SK-N-SH (cell line): ENCODE measurements around the gene NLK. TPM values are rescaled to one million over a fixed set of nuclear protein-coding genes. Genes with fewer than 3 reads are reported as not detected.

Source experiments
- CTCF ChIA-PET: fragments of 300-600, 350-600 bp; formaldehyde crosslinking; extraction: SDS; loops from one replicate; lab custom pipeline; 2021; lab: Yijun Ruan, JAX
- POLR2A ChIA-PET: fragments of 350-600 bp; sonication (Branson Sonifier 250); formaldehyde crosslinking; extraction: SDS; loops from one replicate; lab custom pipeline; 2020; ENCODE audit warnings: antibody characterized with exemption, inconsistent platforms; lab: Yijun Ruan, JAX
- DNase-seq: peaks from one replicate; pipeline ENCODE4 v3.0.0; 2012
- H2AFZ ChIP-seq: fragments of 200-600 bp; sonication (generic); 2 replicates; pipeline ENCODE4 v1.8.1; 2016; ENCODE audit warnings: antibody characterized with exemption, mild to moderate bottlenecking, low read depth
- H3F3A ChIP-seq: fragments of 200-600 bp; sonication (generic); replicated peaks from 2 replicates; pipeline ENCODE3; 2016; ENCODE audit warnings: antibody characterized with exemption, mild to moderate bottlenecking; ENCODE audit not compliant: insufficient read depth
- H3K27ac ChIP-seq, 2 experiments: fragments of 200-500 bp in 1 of 2; fragments of 200-600 bp in 1 of 2; sonication (Bioruptor generic) in 1 of 2; sonication (generic), shearing (Covaris generic) in 1 of 2; 2 replicates each; pipeline versions ENCODE4 v1.5.1 to v1.6.1; 2014 to 2016; ENCODE audit warnings: low read depth in 2 of 2, inconsistent platforms in 1 of 2, low read length in 1 of 2, mild to moderate bottlenecking in 1 of 2, mixed read lengths in 1 of 2
- H3K27me3 ChIP-seq: fragments of 200-600 bp; sonication (generic), shearing (Covaris generic); 2 replicates; pipeline ENCODE4 v1.6.1; 2016; ENCODE audit warnings: mixed run types; ENCODE audit not compliant: insufficient read depth
- H3K36me3 ChIP-seq, 2 experiments: fragments of 200-500 bp in 1 of 2; fragments of 200-600 bp in 1 of 2; sonication (Bioruptor generic) in 1 of 2; sonication (generic) in 1 of 2; replicated peaks in 1 of 2; 2 replicates each; pipeline versions ENCODE3 to v1.5.1; 2014 to 2016; ENCODE audit warnings: low read length in 1 of 2, mild to moderate bottlenecking in 1 of 2; ENCODE audit not compliant: insufficient read depth in 2 of 2, control insufficient read depth in 1 of 2
- H3K4me1 ChIP-seq, 2 experiments: fragments of 200-500 bp in 1 of 2; fragments of 200-600 bp in 1 of 2; sonication (Bioruptor generic) in 1 of 2; sonication (generic), shearing (Covaris generic) in 1 of 2; 2 replicates each; pipeline versions ENCODE4 v1.5.1 to v1.6.1; 2014 to 2016; ENCODE audit warnings: low read depth in 1 of 2, low read length in 1 of 2, mixed run types in 1 of 2; ENCODE audit not compliant: insufficient read depth in 2 of 2, control insufficient read depth in 1 of 2
- H3K4me2 ChIP-seq: fragments of 200-600 bp; sonication (generic), shearing (Covaris generic); 2 replicates; pipeline ENCODE4 v1.6.1; 2017; ENCODE audit warnings: mixed run types
- H3K4me3 ChIP-seq, 2 experiments: fragments of 200-500 bp in 1 of 2; fragments of 200-600 bp in 1 of 2; sonication (Bioruptor generic) in 1 of 2; sonication (generic), shearing (Covaris generic) in 1 of 2; 2 replicates each; pipeline versions ENCODE4 v1.5.1 to v1.8.1; 2014 to 2016; ENCODE audit warnings: low read depth in 2 of 2, inconsistent platforms in 1 of 2, low read length in 1 of 2, mild to moderate bottlenecking in 1 of 2, mixed read lengths in 1 of 2, moderate library complexity in 1 of 2
- H3K79me2 ChIP-seq: fragments of 200-600 bp; sonication (generic); 2 replicates; pipeline ENCODE4 v1.8.1; 2017; ENCODE audit warnings: mild to moderate bottlenecking; ENCODE audit not compliant: insufficient read depth
- H3K9ac ChIP-seq: fragments of 200-600 bp; sonication (generic); 2 replicates; pipeline ENCODE4 v1.6.1; 2017; ENCODE audit warnings: mixed run types
- H3K9me2 ChIP-seq: fragments of 200-600 bp; sonication (generic); 2 replicates; pipeline ENCODE4 v1.6.1; 2017; ENCODE audit warnings: mixed run types
- H3K9me3 ChIP-seq: fragments of 200-600 bp; sonication (generic); 2 replicates; pipeline ENCODE4 v1.6.1; 2017; ENCODE audit warnings: mixed run types, mild to moderate bottlenecking, moderate library complexity
- H4K20me1 ChIP-seq: fragments of 200-600 bp; sonication (generic); 2 replicates; pipeline ENCODE4 v1.6.1; 2017; ENCODE audit warnings: mild to moderate bottlenecking, mixed run types; ENCODE audit not compliant: insufficient read depth
- CTCF ChIP-seq: fragments of 200-600 bp; sonication (generic); IDR thresholded peaks from 2 replicates; pipeline ENCODE4 v1.6.1; 2017; ENCODE audit warnings: antibody characterized with exemption, mild to moderate bottlenecking, moderate library complexity
- EP300 ChIP-seq, 2 experiments: IDR thresholded peaks; 2 replicates each; pipeline versions ENCODE4 v1.4.0 to v1.6.1; 2012; ENCODE audit warnings: borderline replicate concordance in 1 of 2, low read depth in 1 of 2, low read length in 1 of 2
- FOSL2 ChIP-seq: IDR thresholded peaks from 2 replicates; pipeline ENCODE4 v1.4.0; 2012; ENCODE audit warnings: low read depth, mild to moderate bottlenecking, moderate library complexity, borderline replicate concordance
- GABPA ChIP-seq: IDR thresholded peaks from 2 replicates; pipeline ENCODE4 v1.4.0; 2012; ENCODE audit warnings: low read depth, mild to moderate bottlenecking
- JUND ChIP-seq: IDR thresholded peaks from 2 replicates; pipeline ENCODE4 v1.4.0; 2012
- MEF2A ChIP-seq: IDR thresholded peaks from 2 replicates; pipeline ENCODE4 v1.4.0; 2012; ENCODE audit warnings: low read depth, borderline replicate concordance
- RAD21 ChIP-seq: IDR thresholded peaks from 2 replicates; pipeline ENCODE4 v1.6.1; 2012; ENCODE audit warnings: mild to moderate bottlenecking, low read length
- RCOR1 ChIP-seq: fragments of 150-350 bp; IDR thresholded peaks from 2 replicates; pipeline ENCODE4 v1.6.1; 2017; ENCODE audit warnings: antibody characterized with exemption, low read length
- SIN3A ChIP-seq: IDR thresholded peaks from 2 replicates; pipeline ENCODE4 v1.6.1; 2012; ENCODE audit warnings: low read depth, mild to moderate bottlenecking, low read length, moderate library complexity, borderline replicate concordance
- USF1 ChIP-seq: IDR thresholded peaks from 2 replicates; pipeline ENCODE4 v1.4.0; 2012; ENCODE audit warnings: low read depth, borderline replicate concordance
- USF2 ChIP-seq: fragments of 150-350 bp; IDR thresholded peaks from 2 replicates; pipeline ENCODE4 v1.6.1; 2017; ENCODE audit warnings: antibody characterized with exemption, low read length, low read depth, borderline replicate concordance
- YY1 ChIP-seq: IDR thresholded peaks from 2 replicates; pipeline ENCODE4 v1.4.0; 2012; ENCODE audit warnings: low read depth, mild to moderate bottlenecking
- ZBTB33 ChIP-seq: IDR thresholded peaks from 2 replicates; pipeline ENCODE4 v1.4.0; 2012; ENCODE audit warnings: low read depth, borderline replicate concordance
- WGBS: methylation state at CpG from one replicate; pipeline ENCODE4 v1.1.6; 2017; ENCODE audit warnings: low lambda C conversion rate; 5-methylcytosine and 5-hydroxymethylcytosine counted together
- polyA plus RNA-seq, 3 experiments: library from polyadenylated mRNA; depleted of rRNA; stranded (reverse); fragments of >200 nt; gene quantifications; 2 replicates each; pipeline ENCODE4 v1.2.3, GENCODE V29; 2012

NLK gene
- polyA plus RNA-seq, 1 of the 3 experiments (the other 2 are of a cell fraction): 12.3 TPM

GRCh38 chr17:28173031-28173561 lies 130.6 kb downstream of the NLK start:
- Histone ChIP-seq H3K27me3 (no peaks in the 10 kb centered on the region), H3K4me1 (peaks cover 0 to 6% of the 10 kb centered on the region in 2 experiments; a peak in 2 of 4 replicates), H4K20me1 (no peaks in the 10 kb centered on the region), H3K79me2 (no peaks in the 10 kb centered on the region), H3K9me3 (no peaks in the 10 kb centered on the region), H3F3A (no peaks in the 10 kb centered on the region), H3K9ac (no peak overlapping the region), H3K27ac (peak overlapping the region in 1 of 2 experiments; percentile 28; a peak in 1 of 4 replicates), H2AFZ (no peak overlapping the region), H3K4me3 (no peak overlapping the region), H3K9me2 (no peaks in the 10 kb centered on the region), H3K4me2 (no peak overlapping the region), H3K36me3 (peaks cover 41 to 42% of the 10 kb centered on the region in 2 experiments)
- CTCF ChIA-PET: interaction anchor here (0.9 kb wide), 1 partner anchor 20 kb away, joined by 3 read pairs; no protein-coding TSS in a partner anchor
- no peak for DNase-seq
- WGBS: 52% methylated on average over 3 of the region's 3 CpGs
- POLR2A ChIA-PET: no interaction called here
- TF ChIP-seq RCOR1 (no peak), GABPA (no peak), RAD21 (no peak), JUND (no peak), FOSL2 (no peak), USF2 (no peak), CTCF (no peak), MEF2A (no peak), SIN3A (no peak), ZBTB33 (no peak), EP300 (IDR thresholded peaks at IDR 0.05; ENCODE audit: borderline replicate concordance in 1 of 2, low read depth in 1 of 2, low read length in 1 of 2) (no peak)

GRCh38 chr17:28173801-28174200 lies 131.3 kb downstream of the NLK start:
- TF ChIP-seq USF1 (no peak), YY1 (no peak)
- TF ChIP-seq, all 33 proteins: peak for 0
- ChIA-PET POLR2A (no interaction called here), CTCF (no interaction called here)
- WGBS: 85% methylated on average over 1 of the region's 1 CpG
- DNase-seq: no peak
- Histone ChIP-seq H2AFZ (no peak overlapping the region), H3K9me3 (no peaks in the 10 kb centered on the region), H3F3A (no peaks in the 10 kb centered on the region), H3K79me2 (no peaks in the 10 kb centered on the region), H3K27ac (peak overlapping the region in 1 of 2 experiments; percentile 28; a peak in 1 of 4 replicates), H3K36me3 (peaks cover 38% of the 10 kb centered on the region in 2 experiments), H3K4me3 (no peak overlapping the region), H3K4me1 (peaks cover 0 to 6% of the 10 kb centered on the region in 2 experiments; a peak in 2 of 4 replicates), H3K9me2 (no peaks in the 10 kb centered on the region), H3K27me3 (no peaks in the 10 kb centered on the region), H3K4me2 (no peak overlapping the region), H3K9ac (no peak overlapping the region), H4K20me1 (no peaks in the 10 kb centered on the region)
